Activated CD8-positive, alpha-beta T cell treated with anti-CD3 and anti-CD28 coated beads, Interleukin-2, amount 10 ng/mL, durations not matched to agents 7 days and 5 days (primary cell): ENCODE data around the gene NPLOC4. TPM values are rescaled to one million over a fixed set of nuclear protein-coding genes. Genes with fewer than 3 reads are reported as not detected.
"Not testable (repeated sequence)": the region's sequence is repeated elsewhere in the genome, so short reads cannot be mapped to it uniquely, and the experiment has no call there.

ENCODE experiments used
- ATAC-seq: fragments of 150-1000 bp; cut with Tn5 transposase; one replicate; pipeline ENCODE4 v1.10.0; 2021; ENCODE audit warnings: moderate library complexity
- CTCF ChIA-PET: fragments of 350-600 bp; sonication (Branson Sonifier 250); formaldehyde crosslinking; loops from one replicate; lab custom pipeline; 2021; ENCODE audit warnings: antibody characterized with exemption; lab: Charles Lee
- POLR2A ChIA-PET: fragments of 350-600 bp; sonication (Branson Sonifier 250); formaldehyde crosslinking; loops from one replicate; lab custom pipeline; 2021; ENCODE audit warnings: antibody characterized with exemption; lab: Charles Lee
- DNase-seq: peaks from one replicate; pipeline ENCODE4 v3.0.0-alpha.2; 2020
- H3K27ac Mint-ChIP-seq: one replicate; pipeline ENCODE4 v1.8.0; 2021; ENCODE audit warnings: mild to moderate bottlenecking, mixed read lengths
- H3K27me3 Mint-ChIP-seq: one replicate; pipeline ENCODE4 v1.8.0; 2021; ENCODE audit warnings: low read depth, mixed read lengths
- H3K36me3 Mint-ChIP-seq: one replicate; pipeline ENCODE4 v1.8.0; 2021; ENCODE audit warnings: low read depth, mixed read lengths
- H3K4me1 Mint-ChIP-seq: one replicate; pipeline ENCODE4 v1.8.0; 2021; ENCODE audit warnings: low read depth, mixed read lengths
- H3K4me3 Mint-ChIP-seq: one replicate; pipeline ENCODE4 v1.8.0; 2021; ENCODE audit warnings: mild to moderate bottlenecking, mixed read lengths
- H3K9me3 Mint-ChIP-seq: one replicate; pipeline ENCODE4 v1.8.0; 2022; ENCODE audit warnings: mixed read lengths; ENCODE audit not compliant: insufficient read depth
- total RNA-seq, 2 experiments: library from RNA; stranded (reverse); gene quantifications; one replicate each; pipeline ENCODE4 v1.2.3, GENCODE V29; 2021

NPLOC4 gene
- total RNA-seq, 2 experiments from 2014 or later = 113 TPM

DNA sequence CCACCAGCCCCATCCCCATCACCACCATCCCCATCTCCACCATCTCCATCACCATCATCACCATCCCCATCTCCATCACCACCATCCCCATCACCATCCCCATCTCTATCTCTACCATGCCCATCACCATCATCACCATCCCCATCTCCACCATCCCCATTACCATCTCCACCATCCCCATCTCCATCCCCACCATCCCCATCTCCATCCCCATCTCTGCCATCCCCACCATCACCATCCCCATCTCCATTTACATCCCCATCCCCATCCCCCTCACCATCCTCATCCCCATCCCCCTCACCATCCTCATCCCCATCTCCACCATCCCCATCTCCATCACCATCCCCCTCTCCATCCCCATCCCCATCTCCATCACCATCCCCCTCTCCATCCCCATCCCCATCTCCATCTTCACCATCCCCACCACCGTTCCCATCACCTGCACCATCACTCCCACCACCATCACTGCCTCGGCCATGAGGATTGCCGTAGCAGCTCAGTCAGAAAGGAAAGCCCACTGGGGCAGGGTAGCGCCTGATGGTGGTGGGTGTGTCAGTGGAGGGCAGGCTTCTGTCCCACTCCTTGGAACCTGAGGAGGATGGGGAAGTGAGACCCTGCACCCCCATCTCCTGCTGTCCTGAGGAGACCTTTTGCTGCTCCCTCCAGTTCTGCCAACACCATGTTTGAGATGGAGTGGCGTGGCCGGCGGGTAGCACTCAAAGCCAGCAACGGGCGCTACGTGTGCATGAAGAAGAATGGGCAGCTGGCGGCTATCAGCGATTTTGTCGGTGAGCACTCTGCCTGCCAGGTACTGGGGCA lies 101.2 kb downstream of the NPLOC4 start:
- no peak overlapping the region for H3K27ac Mint-ChIP-seq
- ChIA-PET CTCF (no interaction called here), POLR2A (no interaction called here)
- peaks cover 4% of the 10 kb centered on the region for H3K4me1 Mint-ChIP-seq
- ATAC-seq (no peak), DNase-seq (no peak)
- H3K9me3 Mint-ChIP-seq = no peaks in the 10 kb centered on the region
- no peak overlapping the region for H3K4me3 Mint-ChIP-seq
- peaks cover 12% of the 10 kb centered on the region for H3K27me3 Mint-ChIP-seq
- no peaks in the 10 kb centered on the region for H3K36me3 Mint-ChIP-seq

DNA sequence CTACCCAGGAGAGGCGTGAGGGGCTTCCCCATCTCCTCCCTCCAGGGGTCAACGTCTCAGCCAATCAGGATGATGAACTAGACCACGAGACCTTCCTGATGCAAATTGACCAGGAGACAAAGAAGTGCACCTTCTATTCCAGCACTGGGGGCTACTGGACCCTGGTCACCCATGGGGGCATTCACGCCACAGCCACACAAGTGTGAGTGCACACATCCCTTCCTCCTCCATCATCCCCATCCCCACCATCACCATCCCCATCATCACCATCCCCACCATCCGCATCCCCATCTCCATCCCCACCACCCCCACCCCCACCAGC lies 101.9 kb downstream of the NPLOC4 start:
- Mint-ChIP-seq H3K4me1 (peaks cover 4% of the 10 kb centered on the region), H3K27me3 (peaks cover 12% of the 10 kb centered on the region), H3K27ac (no peak overlapping the region), H3K9me3 (no peaks in the 10 kb centered on the region), H3K36me3 (no peaks in the 10 kb centered on the region), H3K4me3 (no peak overlapping the region)
- no peak for ATAC-seq
- ChIA-PET POLR2A (no interaction called here), CTCF (no interaction called here)
- no peak for DNase-seq

DNA sequence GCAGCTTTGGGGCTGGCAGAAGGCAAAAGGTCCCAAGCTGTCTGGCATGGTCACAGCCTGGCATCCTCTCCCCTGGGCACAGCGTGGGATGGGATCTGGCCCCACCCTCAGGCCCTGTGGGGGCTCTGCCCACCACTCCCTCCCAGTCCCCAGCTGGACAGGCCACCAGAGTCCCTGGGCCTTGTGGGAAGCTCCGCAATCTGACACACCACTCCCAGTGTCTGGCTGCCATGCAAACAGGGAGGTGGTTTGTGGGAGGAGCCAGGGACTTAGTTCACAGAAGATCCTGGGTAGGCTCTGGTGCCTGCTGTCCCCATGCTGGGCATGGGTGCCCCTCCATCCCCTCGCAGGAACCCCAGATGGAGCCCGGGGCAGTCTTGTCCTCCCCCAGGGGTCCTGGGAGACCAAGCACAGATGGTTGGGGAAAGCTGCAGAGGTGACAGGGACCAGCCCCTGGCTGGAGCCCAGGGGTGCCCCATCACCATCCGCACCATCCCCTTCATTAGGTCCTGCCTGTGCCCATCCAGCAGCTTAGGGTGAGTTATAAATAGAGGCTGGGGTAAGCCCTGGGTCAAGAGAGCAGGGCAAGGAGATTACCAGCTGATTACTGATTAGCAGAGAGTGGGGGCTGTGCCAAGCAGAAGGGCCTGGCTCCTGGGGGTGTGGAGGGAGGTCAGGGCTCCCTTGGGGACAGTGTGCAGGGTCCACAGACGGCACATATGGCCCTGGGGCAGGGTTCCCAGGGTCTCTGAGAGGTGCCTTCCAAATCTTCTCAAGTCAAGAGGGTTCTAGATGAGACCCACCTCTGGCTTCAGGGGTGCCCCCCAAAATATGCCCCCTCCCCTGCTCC lies 102.5 kb downstream of the NPLOC4 start:
- no peak for ATAC-seq
- Mint-ChIP-seq H3K4me3 (no peak overlapping the region), H3K4me1 (peaks cover 4% of the 10 kb centered on the region), H3K36me3 (no peaks in the 10 kb centered on the region), H3K27me3 (peaks cover 12% of the 10 kb centered on the region), H3K27ac (no peak overlapping the region), H3K9me3 (no peaks in the 10 kb centered on the region)
- DNase-seq = no peak
- ChIA-PET POLR2A (no interaction called here), CTCF (no interaction called here)

DNA sequence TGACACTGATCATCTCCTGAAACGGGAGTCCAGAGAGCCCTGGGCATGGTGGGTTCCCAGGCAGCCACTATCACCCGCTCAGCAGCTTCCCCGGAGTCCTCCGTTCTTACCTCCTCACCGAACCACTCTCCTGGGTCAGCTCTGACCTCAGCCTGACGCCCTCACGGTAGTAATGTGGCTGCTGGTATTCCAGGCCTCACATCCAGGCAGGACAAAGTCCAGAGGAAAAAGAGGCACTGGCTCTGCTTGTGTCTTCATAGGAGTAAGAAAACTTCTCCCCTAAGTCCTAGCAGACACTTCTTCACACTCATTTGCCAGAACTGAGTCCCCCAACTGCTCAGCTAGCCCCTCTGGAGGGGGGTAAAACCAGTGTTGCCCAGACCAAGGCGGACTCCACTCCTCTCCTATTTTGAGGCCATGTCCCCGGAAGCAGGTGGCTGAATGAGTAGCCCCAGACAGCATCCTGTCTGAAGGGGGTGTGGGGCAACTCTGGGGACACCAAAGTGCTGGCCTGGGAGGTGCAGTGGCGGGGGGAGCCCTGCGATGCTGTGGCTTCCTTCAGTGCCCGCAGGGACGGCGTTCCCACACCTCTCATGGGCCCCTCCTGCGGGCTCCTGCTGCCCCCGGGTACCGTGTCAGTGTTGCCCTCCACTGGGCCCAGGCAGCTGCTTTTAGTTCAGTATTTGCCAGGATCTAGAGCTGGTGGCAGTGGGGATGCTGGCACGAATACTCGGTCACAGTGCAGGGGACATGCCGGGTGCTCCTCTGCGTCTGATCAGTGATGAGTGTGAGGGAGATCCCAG lies 103.4 kb downstream of the NPLOC4 start:
- POLR2A ChIA-PET = no interaction called here
- DNase-seq (no peak), ATAC-seq (no peak)
- peaks cover 12% of the 10 kb centered on the region for H3K27me3 Mint-ChIP-seq
- H3K4me1 Mint-ChIP-seq = peaks cover 4% of the 10 kb centered on the region
- H3K4me3 Mint-ChIP-seq = no peak overlapping the region
- H3K9me3 Mint-ChIP-seq = no peaks in the 10 kb centered on the region
- no peak overlapping the region for H3K27ac Mint-ChIP-seq
- CTCF ChIA-PET = no interaction called here
- H3K36me3 Mint-ChIP-seq = no peaks in the 10 kb centered on the region

DNA sequence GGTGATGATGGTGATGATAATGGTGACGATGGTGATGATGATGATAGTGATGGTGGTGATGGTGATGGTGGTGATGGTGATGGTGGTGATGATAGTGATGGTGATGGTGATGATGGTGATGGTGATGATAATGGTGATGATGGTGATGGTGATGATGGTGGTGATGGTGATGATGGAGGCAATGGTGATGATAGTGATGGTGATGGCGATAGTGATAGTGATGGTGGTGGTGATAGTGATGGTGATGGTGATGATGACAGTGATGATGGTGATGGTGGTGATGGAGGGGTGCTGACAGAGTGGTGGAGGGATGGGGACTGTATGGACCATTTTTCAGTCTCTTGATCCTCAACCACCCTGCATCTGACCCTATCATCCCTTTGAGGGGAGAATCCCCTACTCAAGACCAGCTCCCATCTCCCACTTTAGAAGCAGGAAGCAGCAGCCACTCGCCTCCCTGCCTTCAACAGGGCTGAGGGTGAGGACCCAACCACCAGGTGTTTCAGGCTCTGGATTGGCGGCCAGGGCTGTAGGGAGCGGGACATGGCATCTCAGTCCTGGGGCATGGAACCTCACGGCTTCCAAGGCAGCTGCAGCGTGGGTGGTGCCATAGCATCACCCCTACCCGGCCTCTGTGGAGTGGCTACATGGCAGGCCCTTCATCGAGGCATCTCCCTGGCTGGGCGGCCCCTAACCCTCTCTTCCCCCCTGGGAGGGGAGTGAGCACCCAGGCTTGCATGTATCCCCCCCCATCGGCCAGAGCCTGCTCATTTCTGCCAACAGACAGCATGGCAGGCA lies 104.2 kb downstream of the NPLOC4 start:
- no peak overlapping the region for H3K27ac Mint-ChIP-seq
- H3K27me3 Mint-ChIP-seq = peaks cover 12% of the 10 kb centered on the region
- ChIA-PET CTCF (no interaction called here), POLR2A (no interaction called here)
- ATAC-seq = no peak
- no peaks in the 10 kb centered on the region for H3K36me3 Mint-ChIP-seq
- no peaks in the 10 kb centered on the region for H3K9me3 Mint-ChIP-seq
- H3K4me1 Mint-ChIP-seq = peaks cover 4% of the 10 kb centered on the region
- H3K4me3 Mint-ChIP-seq = no peak overlapping the region
- DNase-seq = no peak

DNA sequence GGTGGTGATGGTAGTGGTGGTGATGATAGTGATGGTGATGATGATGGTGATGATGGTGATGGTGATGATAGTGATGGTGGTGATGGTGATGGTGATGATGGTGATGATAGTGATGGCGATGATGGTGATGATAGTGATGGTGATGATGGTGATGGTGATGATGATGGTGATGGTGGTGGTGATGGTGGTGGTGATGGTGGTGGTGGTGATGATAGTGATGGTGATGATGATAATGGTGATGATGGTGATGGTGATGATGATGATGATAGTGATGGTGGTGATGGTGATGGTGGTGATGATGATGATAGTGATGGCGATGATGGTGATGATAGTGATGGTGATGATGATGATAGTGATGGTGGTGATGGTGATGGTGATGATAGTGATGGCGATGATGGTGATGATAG lies 104.9 kb downstream of the NPLOC4 start:
- H3K4me3 Mint-ChIP-seq, DNase-seq, H3K27ac Mint-ChIP-seq, ATAC-seq, CTCF ChIA-PET, H3K9me3 Mint-ChIP-seq, H3K4me1 Mint-ChIP-seq, POLR2A ChIA-PET, H3K36me3 Mint-ChIP-seq: not testable (repeated sequence)
- H3K27me3 Mint-ChIP-seq = peaks cover 12% of the 10 kb centered on the region

DNA sequence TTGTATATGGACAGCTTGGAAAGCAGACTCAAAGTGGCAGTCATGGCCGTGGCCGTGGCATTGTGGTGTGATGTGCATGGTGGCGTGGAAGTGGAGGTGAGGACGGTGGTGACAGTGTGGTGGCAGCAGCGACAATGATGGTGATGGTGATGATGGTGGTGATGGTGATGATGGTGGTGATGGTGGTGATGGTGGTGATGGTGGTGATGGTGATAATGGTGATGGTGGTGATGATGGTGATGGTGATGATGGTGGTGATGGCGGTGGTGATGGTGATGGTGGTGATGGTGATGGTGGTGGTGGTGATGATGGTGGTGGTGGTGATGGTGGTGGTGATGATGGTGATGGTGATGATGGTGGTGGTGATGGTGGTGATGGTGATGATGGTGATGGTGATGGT lies 105.9 kb downstream of the NPLOC4 start:
- ATAC-seq, H3K9me3 Mint-ChIP-seq, POLR2A ChIA-PET, H3K27me3 Mint-ChIP-seq, H3K4me1 Mint-ChIP-seq, H3K36me3 Mint-ChIP-seq, H3K27ac Mint-ChIP-seq, DNase-seq, CTCF ChIA-PET, H3K4me3 Mint-ChIP-seq: not testable (repeated sequence)

DNA sequence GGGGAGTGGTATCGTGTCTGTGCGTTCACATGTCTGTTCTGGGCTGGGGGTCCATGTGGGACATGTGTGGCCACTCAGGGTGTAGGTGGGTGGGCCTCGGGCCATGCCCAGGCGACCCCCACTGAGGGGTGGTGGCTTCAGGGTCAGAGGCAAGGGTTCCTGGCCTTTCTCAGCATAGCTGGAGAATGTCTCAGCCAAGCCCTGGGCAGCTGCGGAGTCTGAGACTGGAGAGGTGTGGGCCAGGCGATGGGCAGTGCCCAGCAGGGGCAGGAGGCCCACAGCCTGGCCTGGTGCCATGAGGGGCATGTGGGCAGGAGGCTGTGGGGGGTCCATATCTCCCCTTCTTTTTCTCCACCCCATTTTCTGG lies 107.5 kb downstream of the NPLOC4 start:
- ATAC-seq = no peak
- POLR2A ChIA-PET = no interaction called here

DNA sequence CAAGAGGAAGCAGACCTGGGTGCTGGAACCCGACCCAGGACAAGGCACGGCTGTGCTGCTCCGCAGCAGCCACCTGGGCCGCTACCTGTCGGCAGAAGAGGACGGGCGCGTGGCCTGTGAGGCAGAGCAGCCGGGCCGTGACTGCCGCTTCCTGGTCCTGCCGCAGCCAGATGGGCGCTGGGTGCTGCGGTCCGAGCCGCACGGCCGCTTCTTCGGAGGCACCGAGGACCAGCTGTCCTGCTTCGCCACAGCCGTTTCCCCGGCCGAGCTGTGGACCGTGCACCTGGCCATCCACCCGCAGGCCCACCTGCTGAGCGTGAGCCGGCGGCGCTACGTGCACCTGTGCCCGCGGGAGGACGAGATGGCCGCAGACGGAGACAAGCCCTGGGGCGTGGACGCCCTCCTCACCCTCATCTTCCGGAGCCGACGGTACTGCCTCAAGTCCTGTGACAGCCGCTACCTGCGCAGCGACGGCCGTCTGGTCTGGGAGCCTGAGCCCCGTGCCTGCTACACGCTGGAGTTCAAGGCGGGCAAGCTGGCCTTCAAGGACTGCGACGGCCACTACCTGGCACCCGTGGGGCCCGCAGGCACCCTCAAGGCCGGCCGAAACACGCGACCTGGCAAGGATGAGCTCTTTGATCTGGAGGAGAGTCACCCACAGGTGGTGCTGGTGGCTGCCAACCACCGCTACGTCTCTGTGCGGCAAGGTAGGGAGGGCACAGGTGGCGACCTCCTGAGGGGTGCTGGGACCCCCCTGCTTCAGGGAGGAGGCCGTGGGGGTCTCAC lies 108.1 kb downstream of the NPLOC4 start:
- POLR2A ChIA-PET = no interaction called here
- Mint-ChIP-seq H3K27ac (no peak overlapping the region), H3K27me3 (no peaks in the 10 kb centered on the region), H3K36me3 (no peaks in the 10 kb centered on the region), H3K9me3 (no peaks in the 10 kb centered on the region), H3K4me1 (peaks cover 4% of the 10 kb centered on the region), H3K4me3 (no peak overlapping the region)
- DNase-seq (no peak), ATAC-seq (no peak)
- CTCF ChIA-PET = no interaction called here

More for the DNA sequence above, 107.5 kb downstream of the NPLOC4 start:
- Mint-ChIP-seq H3K9me3 (no peaks in the 10 kb centered on the region), H3K36me3 (no peaks in the 10 kb centered on the region), H3K27ac (no peak overlapping the region), H3K4me1 (peaks cover 4% of the 10 kb centered on the region), H3K27me3 (no peaks in the 10 kb centered on the region), H3K4me3 (no peak overlapping the region)
- CTCF ChIA-PET = no interaction called here
- no peak for DNase-seq

DNA sequence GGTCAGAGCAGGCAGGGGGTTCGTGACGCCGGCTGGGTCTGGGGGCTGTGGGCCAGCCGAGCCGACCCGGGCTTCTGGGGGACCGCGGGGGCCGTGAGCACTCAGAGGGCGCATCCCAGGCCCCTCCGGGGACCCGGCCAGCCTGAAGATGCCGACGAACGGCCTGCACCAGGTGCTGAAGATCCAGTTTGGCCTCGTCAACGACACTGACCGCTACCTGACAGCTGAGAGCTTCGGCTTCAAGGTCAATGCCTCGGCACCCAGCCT lies 108.6 kb downstream of the NPLOC4 start:
- ChIA-PET CTCF (no interaction called here), POLR2A (no interaction called here)
- Mint-ChIP-seq H3K36me3 (no peaks in the 10 kb centered on the region), H3K4me3 (no peak overlapping the region), H3K27me3 (no peaks in the 10 kb centered on the region), H3K27ac (no peak overlapping the region), H3K9me3 (no peaks in the 10 kb centered on the region), H3K4me1 (peaks cover under 1% of the 10 kb centered on the region)
- DNase-seq (no peak), ATAC-seq (no peak)
